ENCODE results near the gene TSPAN31.

DNA sequence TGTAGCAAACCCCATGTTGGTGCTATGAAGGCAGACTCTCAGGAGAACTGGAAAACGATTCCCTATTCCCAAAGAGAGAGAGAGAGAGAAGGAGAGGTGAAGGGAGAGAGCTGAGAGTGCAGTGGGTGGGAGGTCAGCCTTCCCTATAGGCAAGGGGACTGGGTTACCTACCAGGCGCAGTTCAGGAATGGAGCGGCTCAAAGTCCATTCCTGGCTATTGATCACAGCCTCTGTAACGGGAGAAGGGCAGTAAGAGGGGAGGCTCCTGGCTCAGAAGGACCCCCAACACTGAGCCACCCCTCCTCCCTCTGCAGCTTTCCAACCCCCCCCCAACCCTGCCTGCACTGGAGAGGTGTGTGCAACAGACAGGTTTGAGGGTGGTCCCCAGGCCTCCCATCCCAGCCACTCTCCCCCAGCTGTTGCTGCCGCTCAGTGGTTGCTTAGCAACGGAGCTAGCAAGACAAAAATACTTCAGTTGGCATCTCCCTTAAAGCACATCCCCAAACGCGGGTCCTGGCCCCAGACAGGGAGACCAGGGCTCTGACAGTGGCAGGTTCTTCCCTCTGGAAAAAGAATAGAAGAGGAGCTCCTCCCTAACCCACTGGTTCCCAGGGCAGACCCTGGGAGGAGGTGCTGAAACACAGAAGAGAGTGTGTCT, 9.5 kb upstream of the TSPAN31 start:
- TF ChIP-seq POLR2A (IDR thresholded peaks at IDR 0.05; ENCODE audit: low read length) = no peak
- no peak for TF ChIP-seq GATA1 (IDR thresholded peaks at IDR 0.05; ENCODE audit: low read depth, low read length)
